Measurements from ENCODE around the gene GID8. TPM values are rescaled to one million over a fixed set of nuclear protein-coding genes. Genes with fewer than 3 reads are reported as not detected.

Gene GID8
- polyA plus RNA-seq, 1 of the 3 experiments (the other 2 are of a cell fraction) = 18.1 TPM

GRCh38 chr20:62931464-62931863, 6.5 kb upstream of the GID8 start:
- Histone ChIP-seq H2AFZ (ENCODE audit: low read depth) (no peak overlapping the region), H3K4me1 (ENCODE audit: control insufficient read depth in 1 of 2, insufficient read depth in 2 of 2, low read depth in 1 of 2, low read length in 1 of 2) (peaks cover 11 to 18% of the 10 kb centered on the region in 2 experiments; a peak in 3 of 4 replicates), H3F3A (replicated peaks; ENCODE audit: insufficient read depth) (peaks cover 20% of the 10 kb centered on the region), H3K27me3 (ENCODE audit: insufficient read depth) (no peaks in the 10 kb centered on the region), H3K27ac (ENCODE audit: low read depth in 2 of 2, low read length in 1 of 2) (no peak overlapping the region), H4K20me1 (ENCODE audit: insufficient read depth) (peaks cover 64% of the 10 kb centered on the region), H3K9me2 (no peaks in the 10 kb centered on the region), H3K79me2 (ENCODE audit: insufficient read depth) (peaks cover 100% of the 10 kb centered on the region), H3K9ac (no peak overlapping the region), H3K36me3 (replicated peaks in 1 of 2; ENCODE audit: control insufficient read depth in 1 of 2, insufficient read depth in 2 of 2, low read length in 1 of 2) (peaks cover 13 to 14% of the 10 kb centered on the region in 2 experiments), H3K4me3 (ENCODE audit: low read depth in 2 of 2, low read length in 1 of 2) (no peak overlapping the region), H3K4me2 (no peak overlapping the region), H3K9me3 (no peaks in the 10 kb centered on the region)
- TF ChIP-seq NFIC (IDR thresholded peaks at IDR 0.05; ENCODE audit: borderline replicate concordance) (no peak), ZBTB33 (IDR thresholded peaks at IDR 0.05; ENCODE audit: borderline replicate concordance, low read depth) (no peak), FOSL2 (IDR thresholded peaks at IDR 0.05; ENCODE audit: borderline replicate concordance, low read depth) (no peak), FOXM1 (IDR thresholded peaks at IDR 0.05; ENCODE audit: low read depth) (no peak)
- CTCF ChIA-PET = no interaction called here
- POLR2A ChIA-PET = no interaction called here
- DNase-seq = no peak
- WGBS (ENCODE audit: low lambda C conversion rate) = 82% methylated on average over 9 of the region's 9 CpGs

- Histone ChIP-seq H2AFZ (ENCODE audit: low read depth) (no peak overlapping the region), H3K27ac (ENCODE audit: low read depth in 2 of 2, low read length in 1 of 2) (no peak overlapping the region), H4K20me1 (ENCODE audit: insufficient read depth) (peaks cover 67% of the 10 kb centered on the region), H3K9me3 (no peaks in the 10 kb centered on the region), H3K27me3 (ENCODE audit: insufficient read depth) (no peaks in the 10 kb centered on the region), H3K4me1 (ENCODE audit: control insufficient read depth in 1 of 2, insufficient read depth in 2 of 2, low read depth in 1 of 2, low read length in 1 of 2) (peaks cover 11 to 13% of the 10 kb centered on the region in 2 experiments; a peak in 3 of 4 replicates), H3K9ac (no peak overlapping the region), H3K4me3 (ENCODE audit: low read depth in 2 of 2, low read length in 1 of 2) (no peak overlapping the region), H3K36me3 (replicated peaks in 1 of 2; ENCODE audit: control insufficient read depth in 1 of 2, insufficient read depth in 2 of 2, low read length in 1 of 2) (peaks cover 11 to 14% of the 10 kb centered on the region in 2 experiments), H3K79me2 (ENCODE audit: insufficient read depth) (peaks cover 95% of the 10 kb centered on the region), H3K9me2 (no peaks in the 10 kb centered on the region), H3F3A (replicated peaks; ENCODE audit: insufficient read depth) (peaks cover 16% of the 10 kb centered on the region), H3K4me2 (no peak overlapping the region)
- CTCF ChIA-PET = interaction anchor here (1.0 to 5.7 kb wide), 5 partner anchors 8 to 59 kb away, joined by 3 to 50 read pairs (median 11); partner anchors contain the start of gene DIDO1
- DNase-seq = no peak
- TF ChIP-seq REST (IDR thresholded peaks at IDR 0.05; ENCODE audit: low read depth, low read length) = no peak
- no peak for TF ChIP-seq EZH2phosphoT487 (IDR thresholded peaks at IDR 0.05; ENCODE audit: borderline replicate concordance, low read depth)
- no peak for TF ChIP-seq GATA2 (CRISPR knock-in tag; IDR thresholded peaks at IDR 0.05)
- no peak for TF ChIP-seq ELF1 (IDR thresholded peaks at IDR 0.05)
- no peak for TF ChIP-seq FOSL2 (IDR thresholded peaks at IDR 0.05; ENCODE audit: borderline replicate concordance, low read depth)
- TF ChIP-seq RXRA (IDR thresholded peaks at IDR 0.05; ENCODE audit: borderline replicate concordance, low read depth) = no peak
- no peak for TF ChIP-seq RCOR1 (IDR thresholded peaks at IDR 0.05; ENCODE audit: low read length)
- no peak for TF ChIP-seq MEF2A (IDR thresholded peaks at IDR 0.05; ENCODE audit: borderline replicate concordance, low read depth)
- POLR2A ChIA-PET = no interaction called here
- 73% methylated on average over 3 of the region's 3 CpGs for WGBS (ENCODE audit: low lambda C conversion rate)
These were observed 4.0 kb upstream of the GID8 start for GRCh38 chr20:62933966-62934365.

Data from SK-N-SH (cell line).